Activated CD4-positive, alpha-beta T cell treated with anti-CD3 and anti-CD28 coated beads for 1 hour (primary cell): Measurements from ENCODE around the gene SLC6A1.

Experiments
- DNase-seq: peaks from one replicate; pipeline ENCODE4 v3.0.0-alpha.2; 2020

Gene SLC6A1

DNA sequence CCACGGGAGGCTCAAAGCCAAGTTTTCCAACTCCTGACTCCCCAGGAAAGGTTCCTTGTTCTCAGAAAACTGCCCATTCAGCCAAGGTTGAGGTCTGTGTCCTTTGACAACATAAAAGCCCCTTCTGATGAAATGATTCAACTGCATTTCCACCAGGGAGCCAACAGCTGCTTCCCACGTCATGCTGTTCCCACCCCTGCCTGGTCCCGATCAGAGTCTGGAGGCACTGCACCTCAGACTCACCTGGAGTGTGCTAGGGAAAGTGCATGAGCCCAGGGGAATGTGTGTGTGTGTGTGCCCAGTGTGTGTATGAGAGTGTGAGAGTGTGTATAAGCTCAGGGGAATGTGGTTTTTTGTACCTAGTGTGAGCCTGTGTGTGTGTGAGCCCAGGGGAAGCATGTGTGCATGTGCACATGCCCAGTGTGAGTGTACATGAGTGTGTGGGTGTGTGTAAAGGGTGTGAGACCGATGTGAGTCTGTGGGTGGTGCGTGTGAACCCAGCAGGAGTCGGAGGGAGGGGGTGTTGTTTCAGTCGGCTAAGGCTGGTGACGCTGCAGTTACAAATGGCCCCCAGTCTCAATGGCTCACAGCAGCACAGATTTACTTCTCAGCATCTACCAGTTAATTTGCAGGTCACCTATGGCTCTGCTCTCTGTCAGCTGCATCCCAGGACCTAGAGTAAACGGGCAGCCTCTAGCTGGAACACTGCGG lies 20.3 kb upstream of the SLC6A1 start:
- DNase-seq: no peak

DNA sequence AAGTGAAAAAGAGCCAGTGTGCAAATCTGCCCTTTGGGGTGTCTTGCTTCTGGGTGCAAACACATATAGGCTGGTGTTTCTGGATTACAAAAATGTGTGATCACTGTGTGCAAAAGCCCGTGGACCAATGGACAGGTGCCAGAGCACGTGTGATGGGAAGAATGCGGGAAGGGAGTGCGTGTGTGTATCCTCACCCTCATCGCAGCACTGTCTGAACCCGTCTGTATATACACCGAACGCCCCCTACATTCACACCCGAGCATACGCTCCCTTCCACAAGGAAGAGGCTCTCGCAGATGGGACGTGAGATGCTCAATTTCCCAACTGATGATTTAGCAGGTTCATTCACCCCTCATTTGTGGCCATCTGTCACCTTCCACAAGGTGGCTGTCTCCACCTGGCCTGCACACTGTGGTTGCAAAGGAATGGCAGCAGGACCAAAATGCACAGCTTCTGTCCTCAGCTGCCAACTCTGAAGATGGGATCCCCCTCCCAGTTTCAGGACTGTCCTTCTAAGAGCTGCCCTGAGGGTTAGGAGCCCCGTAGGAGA lies 19.4 kb upstream of the SLC6A1 start:
- DNase-seq: no peak

DNA sequence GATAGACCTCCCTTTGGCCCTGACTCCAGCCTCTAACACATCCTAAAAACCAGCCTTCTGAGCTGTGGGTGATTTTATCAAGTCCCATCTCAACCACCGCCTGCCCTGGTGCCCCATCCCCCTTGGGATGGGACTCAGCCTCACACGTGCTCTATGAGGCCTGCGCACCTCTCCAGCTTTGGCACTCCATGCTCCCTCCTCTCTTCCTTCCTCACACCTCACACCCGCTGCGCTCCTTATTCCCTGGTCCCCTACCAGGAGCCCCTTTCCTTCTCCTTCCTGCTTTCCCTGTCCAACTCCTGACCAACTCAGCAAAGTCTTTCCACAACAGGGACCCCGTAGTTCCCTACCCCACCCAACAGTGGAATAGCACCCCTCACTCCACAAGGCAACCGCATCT lies 18.4 kb upstream of the SLC6A1 start:
- DNase-seq: no peak

DNA sequence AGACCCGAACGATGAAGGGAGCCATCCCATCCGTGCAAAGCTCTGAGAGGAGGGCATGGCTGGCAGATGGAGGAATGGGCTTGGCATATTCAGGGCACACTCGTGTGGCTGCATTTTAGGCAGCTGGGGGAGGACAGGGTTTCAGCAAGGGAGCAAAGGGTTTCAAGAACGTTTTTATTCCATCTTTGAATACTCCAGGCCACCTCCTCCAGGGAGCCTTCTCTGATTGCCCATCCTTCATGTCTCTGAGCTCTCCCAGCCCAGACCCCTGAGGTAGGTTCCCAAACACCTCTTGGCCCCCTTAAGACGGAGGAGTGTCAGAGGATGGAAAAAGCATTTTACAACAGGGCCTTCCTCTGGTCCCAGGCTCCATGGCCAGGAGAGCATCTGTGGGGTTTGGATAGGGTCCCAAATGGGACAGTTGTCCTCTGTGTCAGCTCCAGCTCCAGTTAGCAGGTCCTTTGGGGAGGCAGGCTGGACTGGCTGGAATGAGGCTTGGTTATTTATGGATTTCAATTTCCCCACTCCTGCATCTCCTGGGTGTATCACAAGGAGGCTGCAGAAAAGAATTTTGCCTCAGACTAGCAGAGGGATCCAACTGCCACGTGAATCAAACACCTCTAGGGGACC lies 17.7 kb upstream of the SLC6A1 start:
- DNase-seq: no peak

DNA sequence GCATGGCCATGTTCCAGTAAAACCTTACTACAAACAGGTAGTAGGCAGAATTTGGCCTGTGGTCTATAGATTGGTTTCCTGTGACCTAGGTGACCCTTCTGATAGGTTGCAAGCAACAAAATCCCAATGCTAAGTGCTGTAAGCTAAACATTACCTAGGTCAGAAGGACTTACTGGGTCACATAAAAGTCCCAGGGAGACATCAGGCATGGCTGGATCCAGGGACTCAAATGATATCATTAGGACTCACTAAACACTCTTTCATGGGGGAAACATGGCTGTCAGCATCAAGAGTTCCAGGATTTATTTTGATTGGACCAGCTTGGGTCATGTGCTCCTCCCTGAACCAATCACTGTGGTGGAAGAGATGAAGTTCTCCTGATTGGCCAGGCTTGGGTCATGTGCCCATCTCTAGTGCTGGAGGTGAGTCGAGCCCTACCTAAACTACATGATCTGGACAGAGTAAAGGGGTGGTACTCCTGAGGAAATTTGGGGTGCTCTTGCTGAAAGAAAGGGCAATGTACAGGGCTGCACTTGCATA lies 16.8 kb upstream of the SLC6A1 start:
- no peak for DNase-seq

DNA sequence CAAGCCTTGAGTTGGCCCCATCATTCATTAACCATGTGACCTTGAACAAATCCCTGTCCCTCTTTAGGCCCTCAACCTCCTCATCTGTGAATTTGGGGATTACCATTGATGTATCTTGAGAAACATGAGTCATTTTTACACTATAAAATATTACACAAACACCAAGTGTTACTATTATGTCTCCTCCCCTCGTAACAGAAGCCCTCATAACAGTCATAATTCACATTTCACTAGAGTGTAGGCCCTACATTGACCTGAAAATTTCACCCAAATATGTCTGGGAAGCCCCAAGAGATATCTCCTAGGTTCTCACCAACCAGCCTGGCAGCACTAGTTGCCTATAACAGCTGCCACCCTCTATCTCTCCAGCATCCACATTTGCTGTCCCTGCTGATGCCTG lies 15.8 kb upstream of the SLC6A1 start:
- no peak for DNase-seq

DNA sequence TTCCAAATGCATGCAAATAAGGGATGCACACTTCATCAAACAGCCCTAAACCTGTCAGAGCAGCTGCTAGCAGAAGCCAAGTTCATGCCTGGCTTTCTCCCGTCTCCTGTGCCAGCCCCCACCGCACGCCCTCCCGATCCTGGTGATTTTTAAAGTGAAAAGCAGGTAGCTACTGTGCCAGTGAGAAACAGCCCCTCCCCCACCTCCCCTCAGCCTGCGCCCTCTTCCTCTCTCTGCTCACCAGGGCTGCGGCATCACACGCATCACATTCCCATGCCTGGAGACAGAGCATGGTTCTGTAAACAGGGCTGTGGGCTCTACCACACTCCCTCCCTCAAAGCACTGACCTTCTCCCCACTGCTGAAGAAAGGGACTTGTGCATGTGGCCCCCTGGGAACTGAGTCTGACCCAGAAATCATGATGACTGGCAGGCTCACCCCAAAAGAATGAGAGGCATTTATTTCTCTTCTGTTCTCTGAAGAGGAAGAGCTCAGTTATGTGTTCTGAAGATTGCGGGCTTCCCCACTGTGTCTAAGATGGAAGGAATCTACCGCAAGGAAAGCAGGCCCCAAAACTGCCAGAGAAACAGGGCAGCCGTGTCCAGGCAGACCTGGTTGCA lies 14.5 kb upstream of the SLC6A1 start:
- DNase-seq: no peak

DNA sequence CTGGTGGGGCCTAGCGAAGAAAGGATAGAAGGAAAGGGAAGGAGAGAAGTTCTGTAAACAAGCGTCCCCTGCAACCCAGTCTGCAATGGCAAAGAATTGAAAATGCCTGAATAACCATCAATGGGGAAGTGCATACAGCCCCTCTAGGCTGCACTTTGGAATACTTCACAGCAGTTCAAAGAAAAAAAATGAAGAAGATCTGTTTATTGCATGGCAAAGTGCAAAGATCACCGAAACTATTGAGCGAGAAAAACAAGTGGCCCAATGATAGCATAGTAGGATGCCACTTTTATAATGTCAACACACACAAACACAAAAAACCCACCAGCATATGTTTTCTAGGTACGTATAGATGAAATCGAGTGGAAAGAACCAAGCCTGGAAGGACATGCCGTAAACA lies 13.6 kb upstream of the SLC6A1 start:
- DNase-seq: no peak

DNA sequence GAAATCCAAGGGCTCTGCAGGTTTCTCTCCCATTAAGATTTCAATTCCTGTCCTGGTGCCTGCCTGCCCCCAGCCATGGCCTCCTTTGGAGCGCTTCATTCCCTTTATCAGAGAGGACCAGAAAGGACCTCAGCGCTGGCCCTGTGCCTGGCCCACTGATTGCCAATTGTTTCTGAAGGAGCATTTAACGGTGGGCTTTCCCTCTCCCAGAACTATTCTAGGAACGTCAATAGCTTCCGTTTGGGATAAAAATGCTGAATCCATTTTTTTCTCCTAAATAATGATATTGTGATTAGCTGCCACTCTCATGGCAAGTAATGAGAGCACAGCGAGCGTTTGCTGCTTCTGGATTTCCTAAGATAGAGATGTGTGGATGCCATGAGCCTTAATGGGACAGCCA lies 12.2 kb upstream of the SLC6A1 start:
- DNase-seq: no peak

DNA sequence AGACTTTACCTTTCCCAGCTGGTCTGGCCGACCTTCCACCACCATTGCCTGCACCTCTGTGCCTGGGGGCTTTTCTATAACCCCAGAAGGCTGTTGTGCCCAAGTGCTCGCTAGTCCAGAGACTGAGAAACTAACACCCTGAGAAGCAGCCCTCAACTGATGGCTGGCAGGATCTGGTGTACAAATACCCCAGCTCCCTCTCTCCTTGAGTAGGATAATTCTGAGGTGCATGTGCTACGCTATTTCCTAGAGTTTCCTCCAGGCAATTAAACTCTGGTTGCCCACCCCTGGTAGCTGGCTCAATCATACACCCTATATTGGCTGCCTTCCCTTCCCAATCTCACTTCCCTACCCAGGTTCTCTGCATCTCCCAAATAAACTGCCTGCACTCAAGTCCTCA lies 11.5 kb upstream of the SLC6A1 start:
- DNase-seq: no peak

DNA sequence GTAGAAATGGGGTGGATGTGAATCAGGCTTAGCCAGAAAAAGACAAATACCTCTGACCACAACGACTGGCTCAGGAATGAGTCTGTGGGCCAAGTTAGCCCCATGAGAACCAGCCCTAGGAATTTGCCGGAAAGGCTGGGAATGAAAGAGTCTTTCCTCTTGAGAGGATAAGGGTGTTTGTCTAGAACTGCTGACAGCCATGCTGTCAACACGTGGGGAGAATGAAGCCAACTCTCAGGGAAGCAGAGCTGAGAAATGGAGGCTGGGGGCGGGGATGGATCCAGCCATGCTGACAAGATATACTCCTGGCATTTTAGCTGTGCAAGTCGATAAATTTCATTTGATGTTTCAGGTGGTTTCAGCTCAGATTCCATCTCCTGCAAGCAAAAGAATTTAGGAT lies 10.6 kb upstream of the SLC6A1 start:
- DNase-seq: no peak

DNA sequence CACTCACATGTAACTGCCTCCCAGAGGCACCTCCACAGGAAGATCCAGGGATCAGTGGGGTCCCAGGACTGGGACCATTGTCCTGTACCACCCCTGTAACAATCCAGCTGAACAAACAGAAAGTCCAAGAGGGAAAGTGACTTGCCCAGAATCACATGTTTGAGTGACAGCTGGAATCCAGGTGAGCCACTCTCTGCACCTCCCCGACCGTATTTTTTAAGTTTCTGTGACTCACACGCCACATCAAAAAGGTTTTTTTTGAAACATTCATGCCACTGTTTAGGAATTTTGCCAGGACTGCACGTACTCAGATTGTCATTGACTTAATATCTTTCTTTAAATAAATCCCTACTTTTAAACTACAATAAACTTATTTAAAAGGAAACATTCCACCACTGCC lies 9.8 kb upstream of the SLC6A1 start:
- no peak for DNase-seq

DNA sequence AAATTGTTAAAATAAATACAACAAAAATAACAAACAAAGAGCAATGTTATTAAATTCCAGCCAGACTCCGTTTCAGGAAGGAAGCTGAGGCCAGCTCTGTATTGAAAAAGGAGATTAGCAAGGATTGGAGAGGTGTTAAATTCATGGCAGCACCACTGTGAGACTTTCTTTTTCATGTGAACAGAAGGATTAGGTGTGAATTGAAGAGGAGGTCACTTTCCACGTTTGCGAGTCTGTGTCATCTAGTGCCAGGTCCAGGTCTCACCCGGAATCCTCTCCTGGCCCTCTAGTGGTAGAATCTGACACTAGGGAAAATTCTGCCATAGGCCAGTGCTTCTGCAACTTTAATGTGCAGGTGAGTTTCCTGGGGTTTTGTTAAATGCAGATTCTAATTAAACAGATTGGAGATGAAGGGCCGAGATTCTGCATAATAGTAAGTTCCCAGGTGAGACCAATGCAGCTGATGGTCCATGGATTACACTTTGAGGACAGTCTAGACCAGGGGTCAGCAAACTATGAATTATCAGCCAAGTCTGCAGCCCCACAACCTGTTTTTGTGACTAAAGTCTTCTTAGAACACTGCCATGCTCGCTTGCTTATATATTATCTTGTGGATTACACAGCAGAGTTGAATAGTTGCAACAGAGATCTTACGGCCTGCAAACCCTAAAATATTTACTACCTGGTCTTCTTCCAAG lies 9.2 kb upstream of the SLC6A1 start:
- no peak for DNase-seq

DNA sequence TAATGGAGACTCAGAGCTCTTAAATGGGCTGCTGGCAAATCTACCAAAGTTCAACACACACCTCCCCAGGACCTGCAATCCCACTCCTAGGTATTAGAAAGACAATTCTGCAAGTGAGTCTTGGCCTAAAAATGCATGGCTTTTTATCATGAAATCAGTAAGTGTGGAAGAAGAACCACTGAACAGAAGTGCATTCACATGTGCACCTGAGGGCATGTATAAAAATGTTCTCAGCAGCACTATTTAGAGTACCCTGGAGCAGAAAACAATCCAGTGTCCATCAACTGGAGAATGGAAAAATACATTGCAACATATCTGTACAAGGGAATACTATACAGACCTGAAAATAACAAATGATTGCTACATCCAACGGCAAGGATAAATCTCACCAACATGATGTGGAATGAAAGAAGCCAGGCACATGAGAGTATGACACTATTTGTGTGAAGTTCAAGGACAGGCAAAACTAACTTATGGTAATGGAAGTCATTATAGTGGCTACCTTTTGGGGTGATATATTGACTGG lies 8.1 kb upstream of the SLC6A1 start:
- no peak for DNase-seq

DNA sequence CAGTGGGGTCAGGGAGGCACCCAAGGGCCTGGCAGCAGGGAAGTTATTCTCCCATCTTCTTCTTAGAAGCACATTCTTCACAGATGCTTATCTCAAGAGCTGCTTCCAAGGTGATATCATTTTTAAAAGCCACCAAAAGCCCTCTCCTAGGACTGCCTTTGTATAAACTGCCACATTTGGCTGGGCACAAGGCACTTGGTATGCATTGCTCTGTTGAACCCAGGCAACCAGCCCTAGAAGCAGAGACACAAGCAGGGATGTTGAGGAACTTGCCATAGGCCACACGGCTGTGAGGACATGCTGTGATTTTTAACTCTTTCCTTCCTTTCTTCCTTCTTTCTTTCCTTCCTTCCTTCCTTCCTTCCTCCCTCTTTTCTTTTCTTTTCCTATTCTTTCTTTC lies 7.4 kb upstream of the SLC6A1 start:
- DNase-seq: no peak

DNA sequence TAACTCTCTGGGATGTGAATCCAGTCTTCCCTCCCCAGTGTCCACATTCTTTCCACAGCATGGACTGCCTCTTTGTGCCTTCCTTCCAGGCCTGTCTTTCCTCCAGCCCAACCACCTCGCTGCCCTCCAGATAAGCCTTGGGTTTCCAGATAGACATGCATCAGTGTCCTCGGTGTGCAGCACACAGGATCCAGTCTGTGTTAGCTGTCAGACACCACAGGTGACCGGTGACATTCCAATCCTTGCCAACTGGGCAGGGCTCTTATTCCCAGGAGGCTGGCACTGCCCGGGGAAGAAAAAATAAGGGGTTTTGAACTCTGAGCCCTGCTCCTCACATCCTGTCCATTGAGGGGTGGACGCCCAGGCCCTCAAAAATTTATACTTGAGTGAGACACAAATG lies 6.0 kb upstream of the SLC6A1 start:
- no peak for DNase-seq

DNA sequence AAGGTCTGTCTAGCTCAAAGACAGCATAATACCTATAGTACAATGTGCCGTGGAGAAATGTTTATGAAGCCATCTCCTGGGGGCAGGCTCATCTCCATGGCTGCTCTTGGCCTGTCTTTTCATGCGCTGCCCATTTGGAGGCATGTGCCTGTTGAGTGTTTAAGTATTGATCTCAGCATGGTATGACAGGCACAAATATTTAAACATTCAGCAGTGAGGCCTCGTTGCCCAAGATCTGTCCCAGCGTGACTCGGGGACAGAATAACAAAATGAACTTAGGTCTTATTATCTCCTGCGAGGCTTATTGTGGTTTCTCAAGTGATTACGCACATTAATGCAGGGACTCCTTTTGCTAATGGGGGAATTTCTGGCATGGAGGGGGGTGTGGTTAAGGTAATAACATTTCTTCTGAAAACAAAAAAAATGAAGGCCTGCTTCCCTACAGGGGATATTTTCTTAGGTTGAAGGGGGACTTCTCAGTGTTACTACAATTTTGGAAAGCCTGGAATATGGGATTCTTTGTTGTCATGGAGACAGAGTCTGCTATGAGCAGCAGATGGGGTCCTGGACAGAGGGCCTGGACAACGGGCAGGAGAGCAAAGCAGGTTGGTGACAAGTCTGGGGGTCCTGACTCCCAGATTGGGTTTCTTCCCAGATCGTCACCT lies 4.4 kb upstream of the SLC6A1 start:
- DNase-seq: no peak

DNA sequence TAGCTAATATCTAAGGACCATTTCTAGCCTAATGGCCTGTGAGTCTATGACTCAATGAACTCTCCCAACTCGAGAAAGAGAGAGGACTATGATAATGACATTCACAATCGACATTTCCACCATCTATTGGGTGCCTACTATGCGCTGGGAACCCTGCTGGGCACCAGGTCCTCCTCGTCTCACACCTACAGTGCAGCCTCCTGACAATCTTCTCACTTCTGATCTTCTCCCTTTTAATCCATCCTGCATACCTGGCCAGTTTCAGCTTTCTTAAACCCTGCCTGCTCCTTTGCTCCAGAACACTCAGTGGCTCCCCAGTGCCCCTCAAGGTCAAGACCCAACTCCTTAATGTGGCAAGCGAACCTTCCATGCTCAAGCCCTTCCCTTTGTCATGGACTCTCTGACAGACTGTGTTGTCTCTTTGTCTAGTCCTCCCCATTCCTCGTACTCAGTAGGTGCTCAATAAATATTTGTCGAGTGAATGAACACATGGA lies 3.5 kb upstream of the SLC6A1 start:
- DNase-seq: no peak

DNA sequence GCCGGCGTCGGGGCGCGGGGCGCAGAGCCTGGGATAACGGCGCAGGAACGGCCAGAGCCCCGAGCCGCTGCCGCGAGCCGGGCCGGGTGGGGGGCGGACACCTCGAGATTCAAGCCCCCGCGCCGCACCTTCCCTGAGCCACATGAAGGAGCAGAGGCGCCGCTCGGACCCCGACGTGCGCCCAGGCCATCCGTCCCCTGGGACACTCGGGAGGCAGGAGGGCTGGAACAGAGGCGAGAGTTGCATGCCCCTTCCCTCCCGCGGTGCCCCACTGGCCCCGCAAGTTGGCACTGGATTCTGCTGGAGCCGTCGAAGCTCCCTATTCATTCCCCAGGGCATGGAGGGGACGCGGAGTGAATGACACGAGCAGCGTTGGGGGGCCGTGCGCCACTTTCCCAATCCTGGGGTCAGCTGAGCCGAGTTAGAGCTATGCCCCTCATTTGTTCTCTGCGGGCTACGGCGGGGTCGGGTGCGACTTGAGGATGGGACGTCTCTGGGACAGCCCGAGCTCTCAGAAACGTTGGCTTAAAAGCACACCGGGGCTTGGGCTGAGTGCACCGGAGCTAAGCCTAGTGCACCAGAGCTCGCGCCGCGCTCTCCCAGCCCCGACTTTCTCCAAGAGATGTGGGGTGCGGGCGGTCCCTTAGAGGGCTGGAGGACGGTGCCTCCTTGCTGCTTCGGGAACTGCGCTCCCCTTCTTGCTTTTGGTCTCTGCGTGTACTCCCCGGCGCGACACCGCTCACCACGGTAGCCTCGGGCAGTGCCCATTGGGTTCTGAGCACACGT lies 588 bp downstream of the SLC6A1 start:
- DNase-seq: no peak

DNA sequence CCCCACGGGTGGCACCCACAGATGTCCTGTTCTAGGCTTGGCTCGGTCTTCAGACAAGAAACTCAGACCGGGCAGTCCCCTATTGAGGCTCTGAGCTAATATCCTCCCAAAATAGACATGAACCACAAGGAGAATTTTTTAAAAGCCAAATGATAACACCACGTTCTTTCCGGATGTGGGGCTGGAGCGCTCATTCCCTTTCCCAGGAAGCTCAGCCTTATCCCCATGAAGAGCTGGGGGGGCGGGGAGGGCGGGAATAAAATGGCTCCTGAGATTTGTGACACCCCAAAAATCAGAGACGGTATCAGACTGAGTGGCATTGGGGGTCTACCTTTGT lies 1.1 kb downstream of the SLC6A1 start:
- no peak for DNase-seq

DNA sequence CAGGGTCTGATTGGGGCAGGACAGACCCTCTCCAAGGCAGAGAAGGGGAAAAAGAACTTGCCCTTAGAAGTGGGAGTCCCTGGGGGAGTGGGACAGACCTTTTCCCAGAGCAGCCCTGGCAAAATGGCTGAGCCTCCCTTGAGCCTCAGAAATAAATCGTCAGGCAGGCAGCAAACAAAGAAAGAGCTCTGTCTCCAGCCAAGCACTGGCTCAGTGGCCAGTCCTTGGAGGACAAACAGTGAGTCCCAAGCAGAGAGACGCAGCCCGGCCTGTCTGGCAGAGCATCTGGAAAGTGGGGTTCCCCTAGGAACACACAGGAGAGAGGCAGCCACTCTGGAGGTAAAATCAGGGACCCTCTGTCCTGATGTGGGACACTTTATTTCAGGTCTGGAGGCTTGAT lies 1.8 kb downstream of the SLC6A1 start:
- DNase-seq: no peak

DNA sequence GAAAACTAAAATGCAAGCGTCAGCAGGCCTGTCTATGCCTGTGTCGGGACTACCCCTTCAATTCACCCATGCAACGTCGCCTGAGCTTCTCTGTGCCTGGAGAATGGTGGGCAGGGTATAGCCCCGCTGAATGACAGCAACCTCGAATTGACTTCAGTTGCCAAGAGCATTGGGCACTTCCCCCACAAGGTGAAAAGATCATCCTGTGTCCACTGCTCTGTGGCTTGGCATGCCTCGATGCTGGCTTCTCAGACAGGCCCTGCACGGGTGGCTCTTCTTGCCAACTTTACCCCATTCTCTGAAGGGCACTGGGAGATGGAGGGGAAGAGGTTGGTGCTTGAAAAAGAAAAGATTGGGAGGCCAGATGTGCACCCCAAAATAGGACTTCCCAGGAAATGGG lies 3.3 kb downstream of the SLC6A1 start:
- DNase-seq: no peak
